Measurements from ENCODE around the gene TRA2B.
"Not testable (repeated sequence)": the region's sequence is repeated elsewhere in the genome, so short reads cannot be mapped to it uniquely, and the experiment has no call there.

TRA2B gene

GRCh38 chr3:185928496-185928895, 9.3 kb downstream of the TRA2B start:
- Histone ChIP-seq H3K4me1 (ENCODE audit: insufficient read depth, low read length) (peaks cover 57% of the 10 kb centered on the region), H3K9ac (ENCODE audit: low read depth, low read length) (no peak overlapping the region), H3K36me3 (ENCODE audit: insufficient read depth, low read length) (peaks cover 36% of the 10 kb centered on the region), H3K9me3 (ENCODE audit: control insufficient read depth, insufficient read depth, low read length) (no peaks in the 10 kb centered on the region)

GRCh38 chr3:185927501-185928200, 10.2 kb downstream of the TRA2B start:
- no peaks in the 10 kb centered on the region for H3K9me3 ChIP-seq (ENCODE audit: control insufficient read depth, insufficient read depth, low read length)
- H3K36me3 ChIP-seq (ENCODE audit: insufficient read depth, low read length) = peaks cover 45% of the 10 kb centered on the region
- peaks cover 52% of the 10 kb centered on the region for H3K4me1 ChIP-seq (ENCODE audit: insufficient read depth, low read length)
- H3K9ac ChIP-seq (ENCODE audit: low read depth, low read length) = no peak overlapping the region; the same call in 1 of the 2 replicates

DNA sequence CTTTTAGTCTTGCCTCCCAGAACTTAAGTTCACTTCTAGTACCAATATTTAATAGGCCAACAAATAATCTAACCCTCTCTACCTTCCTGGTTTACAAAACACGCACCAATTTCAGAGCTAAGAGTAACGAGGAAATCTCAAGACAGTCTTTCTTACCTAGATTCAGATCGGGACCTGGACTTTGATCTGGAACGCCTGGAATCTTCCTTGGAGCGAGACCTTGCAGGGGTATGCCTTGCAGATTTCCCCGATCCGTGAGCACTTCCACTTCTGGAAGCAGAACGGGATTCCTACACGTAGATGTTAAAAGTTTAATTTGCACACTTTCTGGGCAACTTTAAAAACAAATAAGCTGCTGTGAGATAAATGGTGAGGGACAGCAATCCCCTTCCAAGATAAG, 11.4 kb downstream of the TRA2B start:
- peaks cover 50% of the 10 kb centered on the region for H3K4me1 ChIP-seq (ENCODE audit: insufficient read depth, low read length)
- H3K9me3 ChIP-seq (ENCODE audit: control insufficient read depth, insufficient read depth, low read length) = no peaks in the 10 kb centered on the region
- peaks cover 56% of the 10 kb centered on the region for H3K36me3 ChIP-seq (ENCODE audit: insufficient read depth, low read length)
- no peak overlapping the region for H3K9ac ChIP-seq (ENCODE audit: low read depth, low read length)

GRCh38 chr3:185925353-185925752, 12.5 kb downstream of the TRA2B start:
- no peaks in the 10 kb centered on the region for H3K9me3 ChIP-seq (ENCODE audit: control insufficient read depth, insufficient read depth, low read length)
- H3K36me3 ChIP-seq (ENCODE audit: insufficient read depth, low read length) = peaks cover 62% of the 10 kb centered on the region
- no peak overlapping the region for H3K9ac ChIP-seq (ENCODE audit: low read depth, low read length)
- H3K4me1 ChIP-seq (ENCODE audit: insufficient read depth, low read length) = peaks cover 39% of the 10 kb centered on the region

DNA sequence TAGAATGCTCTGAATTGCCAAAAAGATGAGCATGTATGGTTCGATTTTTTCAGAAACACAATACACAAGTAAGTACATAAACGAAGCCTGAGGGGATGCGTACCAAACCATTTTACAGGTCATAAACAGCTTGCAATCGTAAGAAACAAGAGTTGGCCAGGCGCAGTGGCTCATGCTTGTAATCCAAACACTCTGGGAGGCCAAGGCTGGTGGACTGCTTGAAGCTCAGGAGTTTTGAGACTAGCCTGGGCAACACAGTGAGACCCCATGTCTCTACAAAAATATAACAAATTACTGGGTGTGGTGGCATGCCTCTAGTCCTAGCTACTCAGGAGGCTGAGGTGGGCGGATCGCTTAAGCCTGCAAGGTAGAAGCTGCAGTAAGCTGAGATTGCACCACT, 13.4 kb downstream of the TRA2B start:
- Histone ChIP-seq H3K4me1 (ENCODE audit: insufficient read depth, low read length) (peaks cover 30% of the 10 kb centered on the region), H3K9ac (ENCODE audit: low read depth, low read length) (no peak overlapping the region), H3K36me3 (ENCODE audit: insufficient read depth, low read length) (peaks cover 62% of the 10 kb centered on the region), H3K9me3 (ENCODE audit: control insufficient read depth, insufficient read depth, low read length) (no peaks in the 10 kb centered on the region)

DNA sequence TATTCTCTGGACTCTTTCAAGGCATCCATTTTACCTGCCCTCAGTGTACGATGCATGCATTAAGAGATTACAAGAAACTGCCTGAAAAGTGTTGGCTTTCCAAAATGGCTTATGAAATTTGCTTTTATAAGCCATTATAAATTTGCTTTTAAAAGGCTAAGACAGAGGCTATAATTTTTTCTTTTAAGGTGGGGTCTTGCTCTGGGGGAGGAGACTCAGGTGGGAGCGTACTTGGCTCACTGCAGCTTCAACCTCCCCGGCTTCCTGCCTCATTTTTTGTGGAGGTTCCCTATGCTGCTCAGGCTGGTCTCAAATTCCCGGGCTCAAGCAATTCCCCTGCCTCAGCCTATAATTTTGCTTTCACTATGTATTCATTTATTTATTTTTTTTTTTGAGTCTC, 17.6 kb downstream of the TRA2B start:
- no peaks in the 10 kb centered on the region for H3K4me1 ChIP-seq (ENCODE audit: insufficient read depth, low read length)
- no peaks in the 10 kb centered on the region for H3K9me3 ChIP-seq (ENCODE audit: control insufficient read depth, insufficient read depth, low read length)
- no peak overlapping the region for H3K9ac ChIP-seq (ENCODE audit: low read depth, low read length)
- H3K36me3 ChIP-seq (ENCODE audit: insufficient read depth, low read length) = peaks cover 83% of the 10 kb centered on the region

- H3K36me3 ChIP-seq (ENCODE audit: insufficient read depth, low read length) = peaks cover 62% of the 10 kb centered on the region
Observed at GRCh38 chr3:185916042-185916833, 21.6 kb downstream of the TRA2B start.

GRCh38 chr3:185915642-185916041, 22.2 kb downstream of the TRA2B start:
- Histone ChIP-seq H3K9ac (ENCODE audit: low read depth, low read length) (no peak overlapping the region), H3K36me3 (ENCODE audit: insufficient read depth, low read length) (peaks cover 57% of the 10 kb centered on the region), H3K4me1 (ENCODE audit: insufficient read depth, low read length) (no peaks in the 10 kb centered on the region), H3K9me3 (ENCODE audit: control insufficient read depth, insufficient read depth, low read length) (no peaks in the 10 kb centered on the region)

More at GRCh38 chr3:185916042-185916833, 21.6 kb downstream of the TRA2B start:
- no peak overlapping the region for H3K9ac ChIP-seq (ENCODE audit: low read depth, low read length)
- no peaks in the 10 kb centered on the region for H3K4me1 ChIP-seq (ENCODE audit: insufficient read depth, low read length)
- H3K9me3 ChIP-seq (ENCODE audit: control insufficient read depth, insufficient read depth, low read length) = no peaks in the 10 kb centered on the region

DNA sequence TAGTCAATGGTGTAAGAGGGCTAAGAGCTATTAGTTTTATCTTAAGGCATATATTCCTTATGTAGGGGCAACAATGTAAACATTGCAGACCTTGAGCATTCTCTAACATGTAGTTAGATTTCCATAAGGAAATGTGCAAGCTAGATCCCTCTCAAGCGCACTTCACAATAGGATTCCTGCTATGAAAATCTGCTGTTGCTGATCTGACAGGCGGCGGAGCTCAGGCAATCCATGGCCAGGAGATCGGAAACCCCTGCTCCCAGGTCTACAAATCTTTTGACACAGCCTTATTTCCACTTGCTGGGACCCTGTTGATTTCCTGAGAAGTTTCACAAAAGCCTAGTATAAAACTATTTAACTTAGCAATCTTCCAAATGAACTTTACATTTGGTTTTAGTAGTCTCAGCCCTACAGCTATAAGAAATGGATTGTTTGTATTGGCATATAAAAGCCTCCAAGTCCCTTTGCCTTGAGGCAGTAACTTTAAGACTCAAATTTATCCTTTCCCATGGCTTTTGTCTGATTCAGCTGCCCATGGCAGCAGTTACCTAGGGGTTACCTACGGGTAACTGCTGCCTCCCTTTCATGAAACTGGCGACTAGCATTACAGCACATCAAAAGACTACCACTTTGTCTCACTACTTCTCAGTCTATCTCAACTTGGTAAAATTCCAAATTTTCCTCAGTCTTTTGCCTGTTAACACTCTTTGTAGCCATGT, 22.7 kb downstream of the TRA2B start:
- H3K9me3 ChIP-seq (ENCODE audit: control insufficient read depth, insufficient read depth, low read length) = no peaks in the 10 kb centered on the region
- no peak overlapping the region for H3K9ac ChIP-seq (ENCODE audit: low read depth, low read length)
- H3K36me3 ChIP-seq (ENCODE audit: insufficient read depth, low read length) = peaks cover 51% of the 10 kb centered on the region
- no peaks in the 10 kb centered on the region for H3K4me1 ChIP-seq (ENCODE audit: insufficient read depth, low read length)

DNA sequence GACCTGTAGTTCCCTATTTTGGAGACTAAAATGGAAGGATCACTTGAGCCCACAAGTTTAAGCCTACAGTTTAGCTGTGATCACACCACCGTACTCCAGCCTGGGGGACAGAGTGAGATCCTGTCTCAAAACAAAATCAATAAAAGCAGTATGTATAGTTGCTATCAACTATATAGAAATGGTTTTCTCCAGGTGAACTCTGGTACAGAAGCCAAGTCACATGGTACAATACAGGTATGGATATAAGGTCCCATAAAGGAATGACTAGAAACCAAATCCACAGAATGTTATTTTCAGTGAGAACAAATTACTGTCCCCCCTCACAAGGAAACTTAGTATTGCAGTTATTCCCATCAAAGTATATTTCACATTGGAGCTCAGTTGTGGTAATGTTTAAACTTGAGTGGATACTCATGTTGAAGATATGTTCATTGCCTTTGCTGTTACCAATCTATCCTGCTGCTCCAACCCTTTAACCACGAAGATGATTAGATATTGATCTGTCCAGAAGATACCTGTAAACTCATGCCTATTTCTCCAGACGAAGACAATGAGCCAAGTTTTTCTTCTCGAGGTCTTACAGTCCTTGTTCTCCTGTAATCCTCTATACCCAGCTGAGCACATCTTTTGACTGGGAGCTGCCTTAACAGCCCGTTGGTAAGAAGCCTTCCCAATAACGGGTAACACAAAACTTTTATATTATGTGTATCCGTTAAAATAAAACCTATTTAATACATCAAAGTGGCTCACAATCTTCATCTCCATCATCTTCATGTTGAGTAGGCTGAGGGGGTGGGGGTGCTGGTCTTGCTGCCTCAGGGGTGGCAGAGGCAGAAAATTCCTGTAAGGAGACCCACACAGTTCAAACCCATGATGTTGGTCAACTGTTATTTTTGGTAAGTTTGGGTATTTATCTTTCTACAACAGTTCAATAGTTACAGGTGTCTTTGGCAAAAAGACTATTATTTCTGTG, 24.6 kb downstream of the TRA2B start:
- Histone ChIP-seq H3K36me3 (ENCODE audit: insufficient read depth, low read length) (peaks cover 43% of the 10 kb centered on the region), H3K9me3 (ENCODE audit: control insufficient read depth, insufficient read depth, low read length) (no peaks in the 10 kb centered on the region), H3K4me1 (ENCODE audit: insufficient read depth, low read length) (no peaks in the 10 kb centered on the region), H3K9ac (ENCODE audit: low read depth, low read length) (no peak overlapping the region)

DNA sequence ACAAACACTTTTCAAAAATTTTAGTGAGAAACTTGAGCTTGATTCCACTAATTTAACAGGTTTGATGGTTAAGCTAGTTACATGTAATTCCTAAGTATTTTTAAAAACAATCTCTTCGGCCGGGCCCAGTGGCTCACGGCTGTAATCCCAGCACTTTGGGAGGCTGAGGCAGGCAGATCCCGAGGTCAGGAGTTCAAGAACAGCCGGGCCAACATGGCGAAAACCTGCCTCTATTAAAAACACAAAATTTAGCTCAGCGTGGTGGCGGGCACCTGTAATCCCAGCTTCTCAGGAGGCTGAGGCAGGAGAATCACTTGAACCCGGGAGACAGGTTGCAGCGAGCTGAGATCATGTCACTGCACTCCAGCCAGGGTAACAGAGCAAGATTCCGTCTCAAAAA, 25.3 kb downstream of the TRA2B start:
- Histone ChIP-seq H3K9me3 (ENCODE audit: control insufficient read depth, insufficient read depth, low read length) (no peaks in the 10 kb centered on the region), H3K9ac (ENCODE audit: low read depth, low read length) (no peak overlapping the region), H3K4me1 (ENCODE audit: insufficient read depth, low read length) (no peaks in the 10 kb centered on the region), H3K36me3 (ENCODE audit: insufficient read depth, low read length) (peaks cover 36% of the 10 kb centered on the region)

DNA sequence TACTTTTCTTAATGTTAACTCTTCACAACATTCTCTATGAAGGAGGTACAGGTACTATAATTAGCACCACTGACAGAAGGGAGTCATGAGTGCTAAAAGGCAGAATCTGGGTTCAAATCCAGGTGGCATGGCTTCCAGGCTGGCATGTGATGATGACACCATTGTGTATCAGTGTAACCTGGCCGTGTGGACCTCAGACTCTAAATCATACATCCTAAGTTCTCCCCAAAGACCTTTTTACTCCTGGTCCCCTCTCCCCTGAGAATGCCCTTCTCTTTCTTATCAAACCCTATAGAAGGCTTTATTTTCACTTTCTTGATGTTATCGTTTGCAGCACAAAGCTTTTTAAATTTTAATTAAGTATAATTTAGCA, 26.8 kb downstream of the TRA2B start:
- H3K4me1 ChIP-seq (ENCODE audit: insufficient read depth, low read length); H3K9me3 ChIP-seq (ENCODE audit: control insufficient read depth, insufficient read depth, low read length); H3K9ac ChIP-seq (ENCODE audit: low read depth, low read length): not testable (repeated sequence)
- peaks cover 25% of the 10 kb centered on the region for H3K36me3 ChIP-seq (ENCODE audit: insufficient read depth, low read length)

GRCh38 chr3:185910322-185911075, 27.3 kb downstream of the TRA2B start:
- H3K4me1 ChIP-seq (ENCODE audit: insufficient read depth, low read length); H3K9ac ChIP-seq (ENCODE audit: low read depth, low read length): not testable (repeated sequence)
- H3K36me3 ChIP-seq (ENCODE audit: insufficient read depth, low read length) = peaks cover 20% of the 10 kb centered on the region

More at GRCh38 chr3:185910322-185911075, 27.3 kb downstream of the TRA2B start:
- H3K9me3 ChIP-seq (ENCODE audit: control insufficient read depth, insufficient read depth, low read length) = not testable (repeated sequence)
